Neural cell (in vitro differentiated cells): Measurements from ENCODE around the gene GPSM1. TPM values are rescaled to one million over a fixed set of nuclear protein-coding genes. Genes with fewer than 3 reads are reported as not detected.

Experiments used
- H2AFZ ChIP-seq: fragments of 200-600, 300-800 bp; sonication (generic), shearing (Covaris generic); 2 replicates; pipeline ENCODE4 v1.6.0; 2014; ENCODE audit warnings: low read depth, mild to moderate bottlenecking, antibody characterized with exemption, low read length, moderate library complexity
- H3F3A ChIP-seq: fragments of 200-600 bp; shearing (Covaris generic); 2 replicates; pipeline ENCODE4 v1.6.1; 2016; ENCODE audit warnings: mild to moderate bottlenecking, moderate library complexity, mixed read lengths, antibody characterized with exemption, low read length; ENCODE audit not compliant: insufficient read depth, poor library complexity, severe bottlenecking
- H3K27ac ChIP-seq: fragments of 200-600, 300-800 bp; sonication (generic), shearing (Covaris generic); 2 replicates; pipeline ENCODE4 v1.5.1; 2014; ENCODE audit warnings: mild to moderate bottlenecking, low read length, moderate library complexity
- H3K27me3 ChIP-seq: fragments of 300-800, 200-600 bp; sonication (generic), shearing (Covaris generic); 2 replicates; pipeline ENCODE4 v1.6.0; 2014; ENCODE audit warnings: mild to moderate bottlenecking, low read depth, low read length, moderate library complexity; ENCODE audit not compliant: insufficient read depth
- H3K36me3 ChIP-seq: fragments of 300-800, 200-600 bp; sonication (generic), shearing (Covaris generic); 2 replicates; pipeline ENCODE4 v1.5.1; 2014; ENCODE audit warnings: mild to moderate bottlenecking, antibody characterized with exemption, low read length, moderate library complexity; ENCODE audit not compliant: insufficient read depth
- H3K4me2 ChIP-seq: fragments of 300-800, 200-600 bp; sonication (generic), shearing (Covaris generic); 2 replicates; pipeline ENCODE4 v1.6.0; 2014; ENCODE audit warnings: mild to moderate bottlenecking, low read length
- H3K4me3 ChIP-seq: fragments of 300-800, 200-600 bp; sonication (generic), shearing (Covaris generic); 2 replicates; pipeline ENCODE4 v1.5.1; 2014; ENCODE audit warnings: mild to moderate bottlenecking, low read length, moderate library complexity
- H3K79me2 ChIP-seq: fragments of 200-600 bp; shearing (Covaris generic); replicated peaks from 2 replicates; pipeline ENCODE4 v1.6.0; 2014; ENCODE audit warnings: mild to moderate bottlenecking, low read length, moderate library complexity; ENCODE audit not compliant: insufficient read depth
- H3K9ac ChIP-seq: fragments of 300-800, 200-600 bp; sonication (generic), shearing (Covaris generic); 2 replicates; pipeline ENCODE4 v1.6.1; 2016; ENCODE audit warnings: mild to moderate bottlenecking, low read length, mixed read lengths
- H3K9me2 ChIP-seq: fragments of 200-600 bp; shearing (Covaris generic); 2 replicates; pipeline ENCODE4 v1.6.1; 2016; ENCODE audit warnings: mild to moderate bottlenecking, low read length, mixed read lengths; ENCODE audit not compliant: insufficient read depth
- H3K9me3 ChIP-seq: fragments of 200-600, 300-800 bp; sonication (generic), shearing (Covaris generic); 2 replicates; pipeline ENCODE4 v1.6.1; 2016; ENCODE audit warnings: mild to moderate bottlenecking, mixed run types, low read length, moderate library complexity, mixed read lengths
- H4K20me1 ChIP-seq: fragments of 200-600 bp; shearing (Covaris generic); 2 replicates; pipeline ENCODE4 v1.6.1; 2016; ENCODE audit warnings: mild to moderate bottlenecking, mixed run types; ENCODE audit not compliant: insufficient read depth
- CTCF ChIP-seq: fragments of 450-650 bp; IDR thresholded peaks from 2 replicates; pipeline ENCODE4 v1.5.1; 2014; ENCODE audit warnings: antibody characterized with exemption, mild to moderate bottlenecking, moderate library complexity; ENCODE audit not compliant: poor library complexity, severe bottlenecking
- EP300 ChIP-seq: fragments of 450-650 bp; conservative IDR thresholded peaks from 2 replicates; pipeline ENCODE4 v1.6.1; 2014; ENCODE audit warnings: antibody characterized with exemption, mild to moderate bottlenecking, moderate library complexity; ENCODE audit not compliant: poor library complexity, severe bottlenecking
- EZH2 ChIP-seq: fragments of 200-600, 300-800 bp; shearing (Covaris generic), sonication (generic); IDR thresholded peaks from 2 replicates; pipeline ENCODE4 v1.6.1; 2014; ENCODE audit warnings: antibody characterized with exemption, low read length, borderline replicate concordance, mild to moderate bottlenecking; ENCODE audit not compliant: insufficient read depth, poor library complexity, severe bottlenecking
- MXI1 ChIP-seq: fragments of 450-650 bp; conservative IDR thresholded peaks from 2 replicates; pipeline ENCODE4 v1.6.1; 2014; ENCODE audit warnings: antibody characterized with exemption, mild to moderate bottlenecking; ENCODE audit not compliant: poor library complexity, severe bottlenecking
- POLR2AphosphoS5 ChIP-seq: IDR thresholded peaks from 2 replicates; pipeline ENCODE4 v1.6.1; 2012
- RAD21 ChIP-seq: fragments of 450-650 bp; conservative IDR thresholded peaks from 2 replicates; pipeline ENCODE4 v1.6.1; 2014; ENCODE audit warnings: antibody characterized with exemption, mild to moderate bottlenecking, moderate library complexity
- SMC3 ChIP-seq: fragments of 450-650 bp; conservative IDR thresholded peaks from 2 replicates; pipeline ENCODE4 v1.6.1; 2014; ENCODE audit warnings: antibody characterized with exemption, mild to moderate bottlenecking, moderate library complexity; ENCODE audit not compliant: poor library complexity
- TAF1 ChIP-seq: IDR thresholded peaks from 2 replicates; pipeline ENCODE4 v1.6.1; 2012; ENCODE audit warnings: low read depth
- polyA plus RNA-seq: library from polyadenylated mRNA; depleted of rRNA; stranded (reverse); fragments of >200 nt; gene quantifications from 2 replicates; pipeline ENCODE4 v1.2.3, GENCODE V29; 2014
- TF ChIP-seq, protein P1 (sequence below): IDR thresholded peaks from 2 replicates; pipeline ENCODE4 v1.6.1; 2012; ENCODE audit warnings: borderline replicate concordance

Gene GPSM1
- polyA plus RNA-seq, 1 donor from 2014 or later = 117 TPM

GRCh38 chr9:136287960-136288753 lies 39.2 kb upstream of the GPSM1 start:
- TF ChIP-seq EZH2 = no peak
- Histone ChIP-seq H4K20me1 (no peaks in the 10 kb centered on the region), H3K9ac (no peak overlapping the region), H3K79me2 (no peaks in the 10 kb centered on the region), H3K4me2 (no peak overlapping the region), H2AFZ (no peak overlapping the region), H3F3A (no peaks in the 10 kb centered on the region), H3K27ac (no peak overlapping the region), H3K4me3 (no peak overlapping the region), H3K27me3 (no peaks in the 10 kb centered on the region), H3K9me3 (no peaks in the 10 kb centered on the region), H3K9me2 (no peaks in the 10 kb centered on the region), H3K36me3 (no peaks in the 10 kb centered on the region)

DNA sequence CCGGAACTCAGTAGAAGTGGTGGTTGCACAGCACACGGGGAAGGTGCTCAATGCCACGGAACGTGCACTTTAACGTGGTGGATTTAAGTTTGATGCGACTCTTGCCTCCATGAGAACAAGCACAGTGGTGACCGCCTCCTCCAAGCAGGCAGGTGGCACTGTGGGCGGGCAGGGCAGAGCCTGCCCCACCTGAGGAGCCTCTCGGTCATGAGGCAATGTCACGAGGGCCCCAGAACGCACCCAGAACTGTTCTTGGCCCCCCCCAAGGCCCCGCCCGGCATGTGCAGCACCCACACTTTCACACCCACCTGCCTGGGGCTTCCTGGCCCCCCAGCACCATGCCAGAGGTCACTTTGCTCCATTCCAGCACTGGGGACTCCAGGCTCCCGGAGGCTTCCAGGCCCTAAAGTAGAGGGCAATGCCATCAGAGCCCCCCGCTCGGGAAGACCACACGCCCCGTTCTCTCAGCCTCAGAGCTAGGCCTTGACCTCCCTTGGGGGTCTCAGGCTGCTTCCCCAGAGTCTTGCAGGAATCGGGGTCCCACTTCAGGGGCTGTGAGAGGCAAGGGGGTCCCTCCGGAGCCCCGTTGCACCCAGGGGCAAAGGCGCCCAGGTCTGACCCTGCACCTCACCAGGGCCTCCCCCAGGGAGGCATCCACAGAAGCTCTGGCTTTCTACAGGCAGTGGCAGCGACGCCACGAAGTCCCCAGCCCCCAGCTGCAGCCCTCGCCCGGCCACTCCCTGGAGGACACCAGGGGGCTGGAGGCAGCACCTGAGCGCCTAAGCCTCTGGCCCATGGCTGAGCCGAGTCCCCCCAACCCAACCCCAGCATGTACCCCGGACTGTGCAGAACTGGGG lies 37.5 kb upstream of the GPSM1 start:
- H3K27me3 ChIP-seq = no peaks in the 10 kb centered on the region
- no peak overlapping the region for H3K4me3 ChIP-seq
- no peak overlapping the region for H3K9ac ChIP-seq
- H3K79me2 ChIP-seq = no peaks in the 10 kb centered on the region
- H3K9me2 ChIP-seq = no peaks in the 10 kb centered on the region
- H3F3A ChIP-seq = no peaks in the 10 kb centered on the region
- no peaks in the 10 kb centered on the region for H3K9me3 ChIP-seq
- H2AFZ ChIP-seq = no peak overlapping the region
- no peak overlapping the region for H3K27ac ChIP-seq
- no peak for TF ChIP-seq EZH2
- TF ChIP-seq EP300 = no peak
- no peak for TF ChIP-seq RAD21
- no peak for TF ChIP-seq TAF1
- TF ChIP-seq, protein P1, sequence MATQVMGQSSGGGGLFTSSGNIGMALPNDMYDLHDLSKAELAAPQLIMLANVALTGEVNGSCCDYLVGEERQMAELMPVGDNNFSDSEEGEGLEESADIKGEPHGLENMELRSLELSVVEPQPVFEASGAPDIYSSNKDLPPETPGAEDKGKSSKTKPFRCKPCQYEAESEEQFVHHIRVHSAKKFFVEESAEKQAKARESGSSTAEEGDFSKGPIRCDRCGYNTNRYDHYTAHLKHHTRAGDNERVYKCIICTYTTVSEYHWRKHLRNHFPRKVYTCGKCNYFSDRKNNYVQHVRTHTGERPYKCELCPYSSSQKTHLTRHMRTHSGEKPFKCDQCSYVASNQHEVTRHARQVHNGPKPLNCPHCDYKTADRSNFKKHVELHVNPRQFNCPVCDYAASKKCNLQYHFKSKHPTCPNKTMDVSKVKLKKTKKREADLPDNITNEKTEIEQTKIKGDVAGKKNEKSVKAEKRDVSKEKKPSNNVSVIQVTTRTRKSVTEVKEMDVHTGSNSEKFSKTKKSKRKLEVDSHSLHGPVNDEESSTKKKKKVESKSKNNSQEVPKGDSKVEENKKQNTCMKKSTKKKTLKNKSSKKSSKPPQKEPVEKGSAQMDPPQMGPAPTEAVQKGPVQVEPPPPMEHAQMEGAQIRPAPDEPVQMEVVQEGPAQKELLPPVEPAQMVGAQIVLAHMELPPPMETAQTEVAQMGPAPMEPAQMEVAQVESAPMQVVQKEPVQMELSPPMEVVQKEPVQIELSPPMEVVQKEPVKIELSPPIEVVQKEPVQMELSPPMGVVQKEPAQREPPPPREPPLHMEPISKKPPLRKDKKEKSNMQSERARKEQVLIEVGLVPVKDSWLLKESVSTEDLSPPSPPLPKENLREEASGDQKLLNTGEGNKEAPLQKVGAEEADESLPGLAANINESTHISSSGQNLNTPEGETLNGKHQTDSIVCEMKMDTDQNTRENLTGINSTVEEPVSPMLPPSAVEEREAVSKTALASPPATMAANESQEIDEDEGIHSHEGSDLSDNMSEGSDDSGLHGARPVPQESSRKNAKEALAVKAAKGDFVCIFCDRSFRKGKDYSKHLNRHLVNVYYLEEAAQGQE = no peak
- no peak for TF ChIP-seq SMC3
- TF ChIP-seq POLR2AphosphoS5 = no peak
- no peak for TF ChIP-seq MXI1
- TF ChIP-seq CTCF = no peak
- H3K36me3 ChIP-seq = no peaks in the 10 kb centered on the region
- no peaks in the 10 kb centered on the region for H4K20me1 ChIP-seq
- no peak overlapping the region for H3K4me2 ChIP-seq
